ENCODE results near the gene DENND5A.
"Not testable (repeated sequence)": the region's sequence is repeated elsewhere in the genome, so short reads cannot be mapped to it uniquely, and the experiment has no call there.

DENND5A gene

DNA sequence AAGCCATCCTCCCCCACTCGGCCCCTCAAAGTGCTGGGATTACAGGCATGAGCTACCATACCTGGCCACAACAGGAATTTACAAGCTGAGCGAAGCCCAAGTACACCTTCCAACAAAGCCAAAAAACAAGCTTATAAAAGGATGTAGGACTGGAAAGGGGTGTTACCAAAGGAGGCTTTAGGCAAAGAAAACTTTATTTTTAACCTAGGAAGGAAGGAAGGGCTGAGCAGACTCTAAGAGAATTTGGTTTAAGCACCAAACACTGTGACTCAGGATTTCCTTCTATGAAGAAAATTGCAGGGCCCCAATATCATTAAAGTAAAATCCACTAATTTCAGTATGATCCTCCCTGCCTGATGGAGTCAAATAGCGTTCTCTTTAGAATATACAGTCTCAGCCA lies 12.1 kb downstream of the DENND5A start:
- no peak for DNase-seq (ENCODE audit: extremely low spot score)
- CTCF ChIA-PET: interaction anchor here (0.9 kb wide), 1 partner anchor 9 kb away, joined by 5 read pairs; no protein-coding TSS in a partner anchor
- TF ChIP-seq, protein P1, sequence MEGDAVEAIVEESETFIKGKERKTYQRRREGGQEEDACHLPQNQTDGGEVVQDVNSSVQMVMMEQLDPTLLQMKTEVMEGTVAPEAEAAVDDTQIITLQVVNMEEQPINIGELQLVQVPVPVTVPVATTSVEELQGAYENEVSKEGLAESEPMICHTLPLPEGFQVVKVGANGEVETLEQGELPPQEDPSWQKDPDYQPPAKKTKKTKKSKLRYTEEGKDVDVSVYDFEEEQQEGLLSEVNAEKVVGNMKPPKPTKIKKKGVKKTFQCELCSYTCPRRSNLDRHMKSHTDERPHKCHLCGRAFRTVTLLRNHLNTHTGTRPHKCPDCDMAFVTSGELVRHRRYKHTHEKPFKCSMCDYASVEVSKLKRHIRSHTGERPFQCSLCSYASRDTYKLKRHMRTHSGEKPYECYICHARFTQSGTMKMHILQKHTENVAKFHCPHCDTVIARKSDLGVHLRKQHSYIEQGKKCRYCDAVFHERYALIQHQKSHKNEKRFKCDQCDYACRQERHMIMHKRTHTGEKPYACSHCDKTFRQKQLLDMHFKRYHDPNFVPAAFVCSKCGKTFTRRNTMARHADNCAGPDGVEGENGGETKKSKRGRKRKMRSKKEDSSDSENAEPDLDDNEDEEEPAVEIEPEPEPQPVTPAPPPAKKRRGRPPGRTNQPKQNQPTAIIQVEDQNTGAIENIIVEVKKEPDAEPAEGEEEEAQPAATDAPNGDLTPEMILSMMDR (IDR thresholded peaks at IDR 0.05; ENCODE audit: control extremely low read depth, extremely low read depth, low read depth, missing control alignments): no peak
- POLR2A ChIA-PET: no interaction called here

DNA sequence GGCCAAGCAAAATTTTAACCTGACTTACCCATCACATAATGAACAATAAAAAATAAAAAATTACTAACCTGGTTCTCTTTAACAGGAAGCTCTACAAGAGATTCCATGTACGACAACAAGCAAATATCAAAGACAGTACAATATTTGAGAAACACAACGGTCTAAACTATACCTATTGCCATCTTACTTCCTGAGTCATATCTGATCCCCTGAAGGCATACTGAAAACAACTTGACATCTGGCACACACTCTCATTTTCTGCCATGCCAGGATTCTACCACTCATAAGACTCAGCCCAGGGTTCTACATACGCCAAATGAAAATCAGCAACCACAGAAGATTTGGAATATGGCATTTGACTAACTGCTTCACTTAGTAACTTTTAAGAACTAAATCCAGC lies 13.8 kb downstream of the DENND5A start:
- TF ChIP-seq, protein P1 (IDR thresholded peaks at IDR 0.05; ENCODE audit: control extremely low read depth, extremely low read depth, low read depth, missing control alignments): no peak
- ChIA-PET CTCF (interaction anchor here (1.0 to 2.4 kb wide), 2 partner anchors 10 to 30 kb away, joined by 3 to 8 read pairs; no protein-coding TSS in a partner anchor), POLR2A (no interaction called here)
- no peak for DNase-seq (ENCODE audit: extremely low spot score)

DNA sequence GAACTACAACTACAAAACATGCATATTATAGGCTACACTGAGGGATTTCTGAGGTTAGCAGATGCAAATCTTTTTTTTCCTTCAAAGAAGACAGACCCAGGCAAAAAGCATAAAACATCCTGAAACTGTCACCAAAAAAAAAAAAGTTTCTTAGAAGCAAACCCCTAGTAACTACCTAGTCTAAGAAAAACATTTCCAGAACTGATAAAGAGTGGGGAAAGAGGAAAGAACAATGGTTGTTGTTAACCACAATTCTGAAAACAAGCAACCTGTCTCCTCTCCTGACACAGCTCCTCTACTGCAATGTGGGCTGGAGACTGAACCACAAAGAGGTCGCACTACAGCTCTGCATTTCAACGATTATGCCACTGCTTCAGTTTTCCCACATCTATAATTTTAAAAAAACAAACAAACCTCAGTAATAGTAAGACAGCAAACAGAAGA lies 15.0 kb downstream of the DENND5A start:
- TF ChIP-seq, protein P1 (IDR thresholded peaks at IDR 0.05; ENCODE audit: control extremely low read depth, extremely low read depth, low read depth, missing control alignments): no peak
- POLR2A ChIA-PET: interaction anchor here (1.2 kb wide), 1 partner anchor 58 kb away, joined by 3 read pairs; no protein-coding TSS in a partner anchor
- CTCF ChIA-PET: interaction anchor here (1.0 to 2.4 kb wide), 2 partner anchors 11 to 31 kb away, joined by 3 to 8 read pairs; no protein-coding TSS in a partner anchor
- peak; percentile 65 for DNase-seq (ENCODE audit: extremely low spot score)

DNA sequence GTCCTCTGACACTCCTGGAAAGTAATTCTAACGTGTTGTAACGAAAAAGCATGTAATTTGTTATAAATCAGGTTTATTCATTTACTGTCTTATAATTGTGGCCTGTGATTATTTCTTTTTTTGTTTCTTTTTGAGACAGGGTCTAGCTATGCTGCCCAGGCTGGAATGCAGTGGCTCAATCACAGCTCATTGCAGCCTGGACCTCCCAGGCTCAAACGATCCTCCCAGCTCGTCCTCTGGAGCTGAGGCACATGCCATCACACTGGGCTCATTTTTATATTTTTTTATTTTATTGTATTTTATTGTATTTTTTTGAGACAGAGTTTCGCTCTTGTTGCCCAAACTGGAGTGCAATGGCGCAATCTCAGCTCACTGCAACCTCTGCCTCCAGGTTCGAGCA lies 15.9 kb downstream of the DENND5A start:
- ChIA-PET POLR2A (no interaction called here), CTCF (interaction anchor here (1.4 kb wide), 1 partner anchor 14 kb away, joined by 4 read pairs; no protein-coding TSS in a partner anchor)
- TF ChIP-seq, protein P1 (IDR thresholded peaks at IDR 0.05; ENCODE audit: control extremely low read depth, extremely low read depth, low read depth, missing control alignments): no peak
- DNase-seq (ENCODE audit: extremely low spot score): no peak

DNA sequence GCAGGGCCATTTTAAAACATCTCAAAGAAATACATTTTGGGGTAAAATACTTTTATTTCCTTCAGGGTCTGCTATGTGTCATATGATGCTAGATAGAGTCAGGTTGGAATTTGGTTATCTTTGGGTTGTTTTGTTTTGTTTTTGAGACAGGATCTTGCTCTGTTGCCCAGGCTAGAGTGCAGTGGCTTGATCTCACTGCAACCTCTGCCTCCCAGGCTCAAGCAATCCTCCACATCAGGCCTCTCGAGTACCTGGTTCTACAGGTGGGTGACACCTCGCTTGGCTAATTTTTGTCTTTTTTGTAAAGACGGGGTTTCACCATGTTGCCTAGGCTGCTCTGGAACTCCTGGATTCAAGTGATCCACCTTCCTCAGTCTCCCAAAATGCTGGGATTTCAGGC lies 17.3 kb downstream of the DENND5A start:
- DNase-seq (ENCODE audit: extremely low spot score): no peak
- CTCF ChIA-PET: no interaction called here
- POLR2A ChIA-PET: no interaction called here
- TF ChIP-seq, protein P1 (IDR thresholded peaks at IDR 0.05; ENCODE audit: control extremely low read depth, extremely low read depth, low read depth, missing control alignments): no peak

DNA sequence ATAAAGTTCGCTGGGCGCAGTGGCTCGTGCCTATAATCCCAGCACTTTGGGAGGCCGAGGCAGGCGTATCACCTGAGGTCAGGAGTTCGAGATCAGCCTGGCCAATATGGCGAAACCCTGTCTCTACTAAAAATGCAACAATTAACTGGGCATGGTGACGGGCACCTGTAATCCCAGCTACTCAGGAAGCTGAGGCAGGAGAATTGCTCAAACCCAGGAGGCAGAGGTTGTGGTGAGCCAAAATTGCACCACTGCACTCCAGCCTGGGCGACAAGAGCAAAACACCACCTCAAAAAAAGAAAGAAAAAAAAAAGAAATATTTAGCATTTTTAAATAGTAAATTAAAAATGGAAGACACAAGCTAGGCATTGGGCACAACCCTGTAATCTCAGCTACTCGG lies 28.9 kb downstream of the DENND5A start:
- DNase-seq (ENCODE audit: extremely low spot score); POLR2A ChIA-PET: not testable (repeated sequence)
- CTCF ChIA-PET: interaction anchor here (1.0 kb wide), 1 partner anchor 270 kb away, joined by 3 read pairs; no protein-coding TSS in a partner anchor

DNA sequence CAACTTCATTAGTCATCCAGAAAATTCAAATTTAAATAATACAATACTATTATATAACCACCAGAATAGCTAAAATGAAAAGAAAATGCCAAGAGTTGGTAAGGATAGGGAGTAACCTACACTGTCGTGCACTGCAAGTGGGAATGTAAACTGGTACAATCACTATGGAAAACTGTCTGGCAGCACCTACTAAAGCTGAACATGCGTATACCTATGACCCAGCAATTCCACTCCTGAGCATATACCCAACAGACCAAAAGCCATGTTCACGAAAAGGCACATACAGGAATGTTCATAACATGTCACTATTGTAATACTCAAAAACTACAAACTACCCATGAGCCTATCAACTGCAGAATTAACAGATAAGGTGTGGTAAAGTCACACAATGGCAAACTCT lies 32.7 kb downstream of the DENND5A start:
- ChIA-PET POLR2A (interaction anchor here (0.6 kb wide), 1 partner anchor 9 kb away, joined by 5 read pairs; no protein-coding TSS in a partner anchor), CTCF (no interaction called here)
- DNase-seq (ENCODE audit: extremely low spot score): no peak
- TF ChIP-seq, protein P1 (IDR thresholded peaks at IDR 0.05; ENCODE audit: control extremely low read depth, extremely low read depth, low read depth, missing control alignments): no peak

Data from GM10248 (cell line).